Activated CD4-positive, CD25-positive, alpha-beta regulatory T cell (primary cell): ENCODE data around the gene CA5A.
"Not testable (repeated sequence)": the region's sequence is repeated elsewhere in the genome, so short reads cannot be mapped to it uniquely, and the experiment has no call there.

Source experiments
- DNase-seq, 4 experiments: peaks; one replicate each; lab custom pipeline; 2025; lab: John Stamatoyannopoulos, UW

Gene CA5A

DNA sequence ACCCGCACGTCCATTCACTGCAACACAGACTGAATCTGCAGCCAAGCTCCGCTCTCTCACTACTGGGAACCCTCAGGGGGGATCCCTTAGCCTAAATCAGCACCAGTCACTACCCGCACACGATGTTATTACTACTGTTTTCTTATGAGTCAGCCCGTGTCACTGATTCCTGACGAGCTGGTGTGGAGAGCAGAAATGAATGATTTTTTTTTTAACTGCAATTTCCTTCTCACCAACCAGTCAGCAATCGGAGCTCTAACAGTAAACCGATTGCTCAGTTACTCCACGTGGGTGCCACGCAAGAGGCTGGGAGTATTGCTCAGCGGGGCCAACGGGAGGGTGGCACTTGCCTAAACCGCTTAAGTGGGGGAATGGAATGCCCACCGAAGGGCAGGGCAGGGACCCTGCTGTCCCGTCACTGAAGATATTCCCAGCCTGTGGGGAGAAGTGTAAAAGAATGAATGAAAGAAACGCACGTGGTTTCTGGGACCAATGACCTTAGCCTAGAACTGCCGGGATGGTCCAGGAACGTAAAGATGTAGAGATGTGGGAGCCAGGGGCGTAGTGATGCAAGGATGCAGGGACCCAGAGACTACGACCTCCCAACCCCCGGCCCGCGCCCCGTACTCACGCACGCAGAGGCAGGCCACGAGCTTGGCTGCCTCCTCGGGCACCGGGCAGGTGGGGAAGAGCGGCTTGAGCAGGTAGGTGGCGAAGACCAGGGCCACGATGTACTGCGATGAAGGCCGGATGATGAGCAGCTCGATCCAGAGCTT, 67.9 kb downstream of the CA5A start:
- DNase-seq = peak in 1 of 4 experiments; percentile 53

- DNase-seq = not testable (repeated sequence)
Observed at GRCh38 chr16:87865902-87866555, 70.3 kb downstream of the CA5A start.

DNA sequence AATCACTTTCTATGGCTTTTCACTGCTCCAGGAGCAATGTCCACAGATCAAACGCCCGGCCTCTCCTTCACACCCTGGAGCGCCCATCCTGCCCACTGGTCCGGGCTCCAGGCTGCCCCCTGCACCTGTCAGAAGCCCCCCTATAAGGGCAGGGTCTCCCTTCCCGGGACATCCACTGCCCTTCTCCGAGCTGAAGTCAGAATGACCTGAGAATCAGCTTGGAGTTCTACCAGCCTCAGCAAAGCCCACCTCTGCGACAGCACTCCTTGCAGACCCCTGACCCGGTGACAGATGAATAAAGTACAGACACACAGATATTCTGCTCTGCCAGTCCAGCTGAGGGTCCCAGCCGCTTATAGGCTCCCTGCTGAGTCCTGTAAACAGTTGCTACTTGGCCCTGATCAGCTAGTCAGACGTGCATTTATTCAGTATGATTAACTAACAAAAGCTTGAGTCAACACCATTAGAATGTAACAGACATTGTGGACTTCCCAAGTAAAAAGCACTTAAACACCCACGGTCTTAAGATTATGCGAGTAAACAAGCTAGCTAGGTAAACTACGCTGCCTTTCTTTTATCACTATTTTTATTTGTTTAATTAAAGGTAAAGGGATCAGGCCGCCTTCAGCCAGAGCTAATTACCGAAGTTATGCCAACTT, 71.9 kb downstream of the CA5A start:
- DNase-seq = no peak

DNA sequence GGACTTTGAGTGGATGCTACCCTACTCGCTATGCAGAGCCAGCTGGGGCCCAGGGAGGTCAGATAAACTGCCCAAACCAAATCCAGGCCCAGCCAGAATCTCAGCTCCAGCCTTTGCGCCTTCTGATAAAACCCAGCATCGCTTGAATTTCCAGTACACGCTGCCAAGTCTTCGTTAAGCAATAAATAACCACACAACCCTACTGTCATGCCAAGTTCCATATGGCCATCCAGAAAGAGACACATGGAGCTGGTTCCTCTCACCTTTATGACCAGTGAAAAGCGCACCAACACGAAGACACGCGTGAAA, 73.0 kb downstream of the CA5A start:
- DNase-seq = not testable (repeated sequence)

- not testable (repeated sequence) for DNase-seq
Observed at GRCh38 chr16:87862597-87863326, 73.6 kb downstream of the CA5A start.

- DNase-seq = not testable (repeated sequence)
Observed at GRCh38 chr16:87861300-87862099, 74.8 kb downstream of the CA5A start.

GRCh38 chr16:87860553-87861299, 75.6 kb downstream of the CA5A start:
- DNase-seq = no peak

- not testable (repeated sequence) for DNase-seq
Observed at GRCh38 chr16:87858151-87858993, 78.0 kb downstream of the CA5A start.

- DNase-seq = no peak
Observed at GRCh38 chr16:87856791-87857228, 79.5 kb downstream of the CA5A start.

- peak in 2 of 4 experiments; percentile 34 to 48 for DNase-seq
Observed at GRCh38 chr16:87855852-87856715, 80.2 kb downstream of the CA5A start.

- DNase-seq = no peak
Observed at GRCh38 chr16:87854907-87855683, 81.2 kb downstream of the CA5A start.

DNA sequence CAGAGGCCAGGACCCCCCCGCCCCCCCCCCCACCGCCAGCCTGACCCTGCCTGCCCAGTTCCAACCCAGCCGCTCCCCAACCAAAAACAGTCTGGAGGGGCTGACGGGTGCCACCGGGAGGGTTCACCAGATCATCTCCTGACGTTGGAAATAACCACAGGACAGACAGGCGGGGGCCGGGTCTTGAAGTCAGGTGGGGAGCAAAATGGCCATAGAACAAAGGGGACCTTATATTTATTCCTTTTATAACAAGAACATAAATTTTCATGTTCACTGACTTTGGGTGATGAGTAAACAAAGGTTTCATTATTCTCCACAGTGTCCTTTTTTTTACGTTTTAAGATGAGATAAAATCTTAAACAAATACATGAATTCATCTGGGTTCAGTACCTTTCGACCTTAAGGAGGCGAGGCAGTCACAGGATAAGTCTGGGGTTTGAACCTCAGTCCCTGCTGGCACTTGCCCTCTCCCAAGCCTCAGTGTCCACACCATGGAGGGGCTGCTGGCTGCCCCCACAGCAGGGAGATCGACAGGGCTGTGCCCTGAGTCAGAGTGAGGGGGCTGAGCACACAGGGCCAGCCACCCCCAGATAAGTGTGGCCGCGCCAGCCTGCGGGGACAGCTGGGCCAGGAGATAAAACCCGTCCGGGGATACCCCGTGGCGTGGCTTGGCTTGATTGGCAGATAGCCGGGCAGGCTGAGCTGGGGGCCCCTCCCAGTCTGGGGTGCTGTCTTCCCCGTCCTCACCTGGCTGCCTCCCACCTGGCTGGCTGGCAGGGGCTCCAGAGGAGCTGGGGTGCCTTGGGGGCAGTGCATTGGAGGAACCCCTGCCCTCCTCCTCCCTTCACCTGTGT, 82.0 kb downstream of the CA5A start:
- no peak for DNase-seq

- DNase-seq = peak; percentile 59 to 66 (median 64)
Observed at GRCh38 chr16:87853411-87854052, 82.8 kb downstream of the CA5A start.

DNA sequence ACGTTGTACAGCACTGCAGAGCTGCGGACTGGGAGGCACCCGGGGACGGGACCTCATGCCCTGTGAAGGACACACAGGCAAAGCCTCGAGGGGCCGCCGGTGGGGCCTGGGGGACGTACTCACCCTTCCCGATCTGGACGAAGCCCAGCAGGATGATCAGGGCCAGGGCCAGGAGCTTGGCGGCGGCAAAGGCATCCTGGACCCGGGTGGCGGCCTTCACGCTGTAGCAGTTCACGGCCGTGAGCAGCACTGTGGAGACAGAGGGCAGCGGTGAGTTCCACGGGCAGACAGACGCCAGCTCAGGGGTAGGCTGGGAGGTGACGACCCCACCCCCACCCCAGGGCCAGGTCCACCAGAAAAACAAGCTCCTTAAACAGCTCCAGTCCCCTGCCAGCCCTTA, 84.7 kb downstream of the CA5A start:
- no peak for DNase-seq

- no peak for DNase-seq
Observed at GRCh38 chr16:87851141-87851587, 85.2 kb downstream of the CA5A start.
